ENCODE data around the gene SGTB.

Gene SGTB

GRCh38 chr5:65762234-65762633 lies 40.3 kb upstream of the SGTB start:
- Histone ChIP-seq H3K4me3 (ENCODE audit: low read length) (no peak overlapping the region), H3K4me2 (ENCODE audit: low read length) (no peak overlapping the region), H4K20me1 (ENCODE audit: insufficient read depth, low read length) (no peaks in the 10 kb centered on the region), H3K27ac (ENCODE audit: low read length) (no peak overlapping the region), H3K9me3 (ENCODE audit: insufficient read depth, low read length) (no peaks in the 10 kb centered on the region), H3K9ac (ENCODE audit: low read length) (no peak overlapping the region), H3K4me1 (ENCODE audit: low read length) (0 out of 2 replicates have a peak, but pooled peaks cover 3% of the 10 kb centered on the region), H2AFZ (ENCODE audit: low read depth, low read length) (no peak overlapping the region), H3K27me3 (ENCODE audit: low read depth, low read length) (no peaks in the 10 kb centered on the region), H3K79me2 (ENCODE audit: low read length) (no peaks in the 10 kb centered on the region), H3K36me3 (replicated peaks; ENCODE audit: low read depth, low read length) (peaks cover 7% of the 10 kb centered on the region)
- TF ChIP-seq EZH2phosphoT487 (IDR thresholded peaks at IDR 0.05; ENCODE audit: low read depth) (no peak), CTCF (IDR thresholded peaks at IDR 0.05; ENCODE audit: low read depth, low read length) (no peak)

- H4K20me1 ChIP-seq (ENCODE audit: insufficient read depth, low read length): no peaks in the 10 kb centered on the region
- no peak overlapping the region for H3K4me2 ChIP-seq (ENCODE audit: low read length)
- no peaks in the 10 kb centered on the region for H3K4me1 ChIP-seq (ENCODE audit: low read length)
- TF ChIP-seq CTCF (IDR thresholded peaks at IDR 0.05; ENCODE audit: low read depth, low read length): peak; percentile 17; the same call in 1 of the 2 replicates
- no peak for TF ChIP-seq EZH2phosphoT487 (IDR thresholded peaks at IDR 0.05; ENCODE audit: low read depth)
- peaks cover 7% of the 10 kb centered on the region for H3K36me3 ChIP-seq (replicated peaks; ENCODE audit: low read depth, low read length)
- no peaks in the 10 kb centered on the region for H3K27me3 ChIP-seq (ENCODE audit: low read depth, low read length)
- H3K9ac ChIP-seq (ENCODE audit: low read length): no peak overlapping the region
- no peak overlapping the region for H3K27ac ChIP-seq (ENCODE audit: low read length)
- H3K4me3 ChIP-seq (ENCODE audit: low read length): no peak overlapping the region
- no peaks in the 10 kb centered on the region for H3K9me3 ChIP-seq (ENCODE audit: insufficient read depth, low read length)
- H3K79me2 ChIP-seq (ENCODE audit: low read length): peaks cover 4% of the 10 kb centered on the region; the same call in 1 of the 2 replicates
- no peak overlapping the region for H2AFZ ChIP-seq (ENCODE audit: low read depth, low read length)
Measured at GRCh38 chr5:65760504-65761275, 38.8 kb upstream of the SGTB start.

GRCh38 chr5:65758546-65759144 lies 36.7 kb upstream of the SGTB start:
- Histone ChIP-seq H4K20me1 (ENCODE audit: insufficient read depth, low read length) (no peaks in the 10 kb centered on the region), H3K4me3 (ENCODE audit: low read length) (no peak overlapping the region), H3K9ac (ENCODE audit: low read length) (no peak overlapping the region), H3K4me1 (ENCODE audit: low read length) (no peaks in the 10 kb centered on the region), H2AFZ (ENCODE audit: low read depth, low read length) (no peak overlapping the region), H3K9me3 (ENCODE audit: insufficient read depth, low read length) (no peaks in the 10 kb centered on the region), H3K36me3 (replicated peaks; ENCODE audit: low read depth, low read length) (peaks cover 7% of the 10 kb centered on the region), H3K4me2 (ENCODE audit: low read length) (no peak overlapping the region), H3K79me2 (ENCODE audit: low read length) (peaks cover 4% of the 10 kb centered on the region; the same call in 1 of the 2 replicates), H3K27me3 (ENCODE audit: low read depth, low read length) (no peaks in the 10 kb centered on the region), H3K27ac (ENCODE audit: low read length) (no peak overlapping the region)
- TF ChIP-seq EZH2phosphoT487 (IDR thresholded peaks at IDR 0.05; ENCODE audit: low read depth) (no peak), CTCF (IDR thresholded peaks at IDR 0.05; ENCODE audit: low read depth, low read length) (no peak)

GRCh38 chr5:65753189-65753588 lies 31.3 kb upstream of the SGTB start:
- no peak overlapping the region for H3K9ac ChIP-seq (ENCODE audit: low read length)
- H2AFZ ChIP-seq (ENCODE audit: low read depth, low read length): no peak overlapping the region
- H3K79me2 ChIP-seq (ENCODE audit: low read length): peaks cover 15% of the 10 kb centered on the region; the same call in 1 of the 2 replicates
- H3K9me3 ChIP-seq (ENCODE audit: insufficient read depth, low read length): no peaks in the 10 kb centered on the region
- TF ChIP-seq EZH2phosphoT487 (IDR thresholded peaks at IDR 0.05; ENCODE audit: low read depth) (no peak), CTCF (IDR thresholded peaks at IDR 0.05; ENCODE audit: low read depth, low read length) (no peak)
- no peaks in the 10 kb centered on the region for H4K20me1 ChIP-seq (ENCODE audit: insufficient read depth, low read length)
- H3K36me3 ChIP-seq (replicated peaks; ENCODE audit: low read depth, low read length): no peaks in the 10 kb centered on the region
- no peaks in the 10 kb centered on the region for H3K4me1 ChIP-seq (ENCODE audit: low read length)
- no peak overlapping the region for H3K27ac ChIP-seq (ENCODE audit: low read length)
- no peak overlapping the region for H3K4me3 ChIP-seq (ENCODE audit: low read length)
- no peaks in the 10 kb centered on the region for H3K27me3 ChIP-seq (ENCODE audit: low read depth, low read length)
- H3K4me2 ChIP-seq (ENCODE audit: low read length): no peak overlapping the region
